Measurements from ENCODE around the gene HSPH1.
"Not testable (repeated sequence)": the region's sequence is repeated elsewhere in the genome, so short reads cannot be mapped to it uniquely, and the experiment has no call there.

HSPH1 gene

DNA sequence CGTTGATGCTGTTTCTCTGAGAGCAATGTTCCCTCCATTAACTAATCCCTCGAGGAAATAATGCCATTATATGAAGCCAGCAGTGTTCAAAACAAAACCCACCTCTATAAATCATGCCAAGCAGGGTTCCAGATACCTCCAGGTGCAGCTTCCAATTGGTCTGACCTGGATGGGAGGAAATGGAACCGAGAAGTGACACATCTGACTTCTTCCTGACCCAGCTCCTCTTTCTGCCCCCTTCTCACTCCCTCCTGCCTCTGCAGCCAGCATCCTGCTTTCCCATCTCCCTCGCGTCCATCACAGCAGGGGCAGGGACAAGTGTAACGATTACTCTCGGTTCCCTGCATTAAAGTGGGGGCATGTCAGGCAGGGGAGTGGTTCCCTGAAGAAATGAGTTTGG, 37.5 kb downstream of the HSPH1 start:
- DNase-seq = no peak

DNA sequence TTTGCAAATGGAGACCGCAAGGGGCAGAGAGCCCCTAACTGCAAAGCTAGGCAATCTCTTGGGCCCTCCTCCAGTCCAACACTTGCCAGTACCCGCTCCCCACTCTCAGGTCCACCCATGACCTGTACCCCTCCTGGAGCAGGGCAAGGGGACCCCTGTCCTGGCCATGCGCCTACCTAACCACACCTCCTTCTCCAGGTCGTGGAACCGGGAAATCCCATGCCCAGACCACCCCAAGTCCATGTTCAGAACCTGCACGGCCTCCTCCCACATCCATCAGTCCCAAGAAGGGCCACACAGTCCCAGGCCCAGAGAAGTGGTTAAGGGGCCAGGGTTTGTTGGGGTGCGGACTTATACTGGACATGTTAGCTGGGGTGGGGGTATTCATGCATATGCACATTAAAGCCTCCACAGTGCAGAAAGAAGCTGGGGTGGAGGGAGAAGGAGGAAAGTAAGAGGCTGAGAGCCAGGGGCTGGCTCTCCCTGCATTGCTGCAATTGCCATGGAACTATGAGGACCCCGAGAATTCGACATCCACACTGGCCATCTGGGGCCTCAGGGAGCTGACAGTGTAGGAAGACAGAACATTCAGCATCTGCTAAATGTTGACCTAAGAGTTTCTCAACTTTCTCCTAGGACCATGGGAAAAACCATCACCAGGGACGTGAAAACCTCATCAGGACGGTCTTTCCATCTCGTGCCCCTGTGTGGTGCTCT, 39.0 kb downstream of the HSPH1 start:
- DNase-seq = no peak

DNA sequence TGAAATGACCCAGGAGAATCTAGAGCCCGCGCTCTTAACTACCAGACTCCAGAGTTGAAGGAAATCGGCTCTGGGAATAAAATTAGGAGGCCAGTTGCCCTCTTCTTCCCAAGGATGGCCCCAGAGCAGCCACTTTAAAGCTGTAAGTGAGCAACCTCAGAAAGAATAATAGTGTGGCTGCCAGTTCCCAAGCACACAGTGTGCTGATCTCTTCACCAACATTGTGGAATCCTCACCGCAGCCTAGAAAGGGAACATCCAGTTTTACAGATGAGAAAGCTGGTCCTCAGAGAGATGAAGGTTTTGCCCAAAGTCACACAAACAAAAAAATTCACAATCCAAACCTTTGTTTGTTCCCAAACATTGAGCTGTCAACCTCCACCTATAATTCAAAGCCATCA, 39.6 kb downstream of the HSPH1 start:
- no peak for DNase-seq

DNA sequence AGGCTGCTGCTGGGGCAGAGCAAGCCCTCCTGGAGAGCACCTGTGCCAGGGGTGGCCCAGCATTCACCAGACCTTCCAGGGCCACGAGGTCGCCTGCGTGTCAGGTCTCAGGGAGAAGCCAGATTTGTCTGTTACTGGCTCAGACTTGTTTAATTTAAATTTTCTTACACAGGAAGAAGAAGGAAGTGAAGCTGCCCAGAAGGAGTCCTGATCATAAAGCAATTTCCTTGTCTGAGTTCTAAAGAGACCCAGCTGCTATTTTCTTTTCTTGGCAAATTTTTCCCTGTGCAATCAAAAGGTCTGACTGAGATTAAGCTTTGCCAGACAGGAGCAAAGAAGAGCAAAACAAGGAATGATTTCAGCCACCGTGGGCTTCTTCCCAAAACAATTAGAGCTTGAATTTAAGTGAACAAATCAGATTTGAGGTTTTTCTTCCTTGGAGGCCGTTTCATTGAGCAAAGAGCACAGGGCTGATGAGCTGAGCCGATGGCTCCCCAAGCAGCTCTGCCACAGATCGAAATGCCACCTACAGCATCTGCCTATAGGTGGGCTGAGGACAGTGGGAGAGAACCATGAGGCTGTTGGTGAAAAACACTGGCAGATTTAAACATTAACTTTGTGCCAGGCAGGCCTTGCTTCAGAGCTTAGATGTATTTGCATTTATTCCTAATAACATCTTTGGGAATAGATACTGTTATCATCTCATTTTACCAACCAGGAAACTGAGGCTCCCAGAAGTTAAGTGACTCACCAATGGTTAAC, 40.1 kb downstream of the HSPH1 start:
- DNase-seq = no peak

GRCh38 chr13:31119966-31120700, 41.6 kb downstream of the HSPH1 start:
- DNase-seq = peak; percentile 12

- DNase-seq = no peak
These were observed 42.2 kb downstream of the HSPH1 start for GRCh38 chr13:31119526-31119925.

DNA sequence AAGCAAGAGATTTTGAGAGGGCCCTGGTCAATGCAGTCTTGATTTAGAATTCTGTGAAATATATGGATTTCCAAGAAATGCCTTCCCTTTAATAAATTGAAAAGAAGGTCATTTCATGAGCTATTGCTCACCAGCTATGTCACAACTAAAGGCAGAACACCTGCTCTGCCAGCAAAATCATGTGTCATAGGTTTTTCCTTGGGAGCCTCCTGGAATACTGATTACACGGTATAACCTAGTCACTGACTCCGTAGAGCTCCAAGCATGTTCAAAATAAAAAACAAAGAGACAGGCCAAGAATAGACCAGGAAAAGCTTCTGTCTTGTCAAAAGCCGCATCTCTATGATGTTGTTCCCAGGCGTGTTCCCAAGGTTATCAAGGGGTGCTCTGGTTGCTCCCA, 45.5 kb downstream of the HSPH1 start:
- DNase-seq = no peak

GRCh38 chr13:31115616-31116015, 46.1 kb downstream of the HSPH1 start:
- no peak for DNase-seq

DNA sequence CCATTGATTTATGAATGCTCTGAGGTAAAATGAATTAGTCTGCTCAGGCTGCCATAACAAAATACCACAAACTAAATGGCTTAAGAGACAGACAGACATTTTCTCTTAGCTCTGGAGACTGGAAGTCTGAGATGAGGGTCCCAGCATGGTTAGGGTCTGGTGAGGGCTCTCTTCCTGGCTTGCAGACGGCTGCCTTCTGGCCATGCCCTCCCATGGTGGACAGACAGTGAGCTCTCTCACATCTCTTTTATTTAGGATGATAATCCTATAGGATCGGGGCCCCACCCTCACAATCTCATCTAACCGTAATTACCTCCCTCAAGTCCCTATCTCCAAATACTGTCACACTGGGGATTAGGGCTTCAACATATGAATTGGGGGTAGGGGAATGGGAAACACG, 47.1 kb downstream of the HSPH1 start:
- DNase-seq = no peak

GRCh38 chr13:31111136-31111535, 50.6 kb downstream of the HSPH1 start:
- no peak for DNase-seq

DNA sequence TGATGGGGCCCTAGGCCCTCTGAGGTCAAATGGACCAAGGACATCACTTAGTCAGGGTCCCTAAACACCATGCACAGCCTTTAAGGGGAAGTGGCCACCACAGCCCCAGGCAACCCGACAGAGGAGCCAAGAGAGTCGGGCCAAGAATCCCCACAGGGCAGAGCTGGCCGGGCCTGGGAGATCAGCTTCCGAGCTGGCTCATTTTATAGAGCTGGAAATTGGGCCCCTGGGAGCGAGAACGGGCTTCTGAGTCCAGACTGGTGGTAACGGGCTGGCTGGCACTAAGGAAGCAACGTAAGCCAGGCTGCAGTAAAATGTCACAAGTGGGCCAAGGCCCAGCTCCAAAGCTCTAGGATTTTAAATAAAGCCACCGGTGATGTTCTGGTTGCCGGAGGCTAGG, 51.1 kb downstream of the HSPH1 start:
- DNase-seq = no peak

DNA sequence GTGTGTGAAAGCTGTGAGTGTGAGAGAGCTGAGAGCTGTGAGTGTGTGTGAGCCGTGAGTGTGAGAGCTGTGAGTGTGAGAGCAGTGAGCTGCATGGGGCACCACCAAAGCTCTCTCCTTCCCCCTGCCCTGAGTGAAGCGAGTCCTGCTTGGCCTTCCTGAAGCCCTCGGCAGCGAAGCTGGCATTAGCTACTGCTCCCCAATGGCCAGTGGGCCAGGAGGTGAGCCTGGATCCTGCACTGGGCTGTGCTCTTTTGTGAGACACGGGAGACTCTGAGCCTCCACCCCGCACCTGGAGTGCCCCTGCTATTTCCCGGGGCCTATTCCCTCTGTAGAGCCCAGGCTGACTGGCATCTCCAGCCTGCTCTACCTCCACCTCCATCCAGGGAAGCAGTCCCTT, 51.5 kb downstream of the HSPH1 start:
- DNase-seq = no peak

DNA sequence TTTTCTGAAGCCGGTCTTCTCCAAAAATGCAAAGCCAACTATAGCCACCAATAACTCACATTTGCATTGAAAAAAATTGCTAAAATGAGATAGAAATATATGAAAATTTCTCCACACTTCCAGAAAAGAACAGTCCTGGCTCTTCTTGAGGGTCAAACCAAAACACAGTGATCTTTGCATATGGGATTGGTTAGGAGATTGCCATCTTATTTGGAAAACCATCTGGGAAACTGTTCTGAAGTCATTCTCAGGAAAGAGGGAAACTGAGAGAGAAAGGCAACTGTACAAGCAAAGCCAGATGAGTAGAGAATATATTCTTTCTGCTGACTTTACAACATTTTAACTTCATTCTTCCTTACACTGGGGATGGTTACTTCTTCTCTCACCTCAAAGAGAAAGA, 54.6 kb downstream of the HSPH1 start:
- no peak for DNase-seq

GRCh38 chr13:31105856-31106255, 55.8 kb downstream of the HSPH1 start:
- no peak for DNase-seq

- no peak for DNase-seq
These were observed 56.5 kb downstream of the HSPH1 start for GRCh38 chr13:31105020-31105795.

GRCh38 chr13:31102905-31103304, 58.8 kb downstream of the HSPH1 start:
- DNase-seq = no peak

DNA sequence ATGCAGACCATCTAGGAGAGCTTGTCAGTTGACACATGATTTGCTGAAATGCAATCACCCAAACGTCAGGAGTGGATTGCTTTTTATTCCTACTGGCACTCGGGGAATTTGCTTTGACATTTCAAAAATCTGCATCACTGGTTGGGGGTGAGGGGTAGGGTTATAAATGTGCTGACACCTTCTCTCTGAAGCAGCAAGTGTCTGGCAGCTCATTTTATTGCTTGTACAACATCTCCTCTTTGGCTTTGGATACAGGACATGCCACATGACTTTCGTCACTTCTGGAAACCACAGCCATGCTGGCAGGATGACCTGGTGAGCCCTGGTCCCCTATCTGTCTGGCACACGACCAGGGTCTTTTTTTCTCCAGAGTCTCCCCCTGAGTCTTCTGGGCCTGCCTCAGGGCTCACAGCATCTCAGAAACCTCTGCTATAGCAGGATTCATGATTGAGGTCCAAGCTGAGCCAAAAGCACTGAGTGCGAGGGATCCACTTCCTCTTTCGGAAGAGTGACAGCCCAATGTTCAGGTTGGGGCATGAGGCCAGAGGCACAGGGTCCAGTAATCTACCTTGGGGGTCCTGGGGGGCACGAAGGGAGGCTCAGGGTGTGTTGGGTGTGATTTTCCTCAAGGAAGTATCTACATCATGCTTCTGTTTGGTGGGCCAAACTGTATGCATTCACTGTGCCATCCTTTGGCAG, 60.1 kb downstream of the HSPH1 start:
- no peak for DNase-seq

DNA sequence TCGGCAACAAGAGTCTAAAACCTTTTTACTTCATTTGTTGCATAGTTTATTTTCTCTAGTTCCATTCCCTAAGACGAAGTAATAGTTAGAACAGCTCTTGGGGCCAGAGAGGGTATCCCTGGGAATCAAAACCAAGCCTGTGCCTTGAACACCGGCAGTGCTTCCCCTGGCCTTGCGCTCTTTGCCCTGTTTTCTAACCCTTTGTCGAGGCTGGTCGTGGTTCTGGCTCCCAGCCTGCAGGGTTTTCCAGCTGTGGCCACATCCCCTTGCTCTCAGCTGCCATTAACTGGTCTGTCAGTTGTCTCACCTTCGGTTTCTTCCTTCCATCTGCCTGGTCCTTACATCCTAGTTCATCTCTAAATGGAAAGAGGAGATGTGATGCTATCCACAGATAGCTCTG, 61.0 kb downstream of the HSPH1 start:
- DNase-seq = no peak

GRCh38 chr13:31097911-31098434, 63.7 kb downstream of the HSPH1 start:
- not testable (repeated sequence) for DNase-seq

DNA sequence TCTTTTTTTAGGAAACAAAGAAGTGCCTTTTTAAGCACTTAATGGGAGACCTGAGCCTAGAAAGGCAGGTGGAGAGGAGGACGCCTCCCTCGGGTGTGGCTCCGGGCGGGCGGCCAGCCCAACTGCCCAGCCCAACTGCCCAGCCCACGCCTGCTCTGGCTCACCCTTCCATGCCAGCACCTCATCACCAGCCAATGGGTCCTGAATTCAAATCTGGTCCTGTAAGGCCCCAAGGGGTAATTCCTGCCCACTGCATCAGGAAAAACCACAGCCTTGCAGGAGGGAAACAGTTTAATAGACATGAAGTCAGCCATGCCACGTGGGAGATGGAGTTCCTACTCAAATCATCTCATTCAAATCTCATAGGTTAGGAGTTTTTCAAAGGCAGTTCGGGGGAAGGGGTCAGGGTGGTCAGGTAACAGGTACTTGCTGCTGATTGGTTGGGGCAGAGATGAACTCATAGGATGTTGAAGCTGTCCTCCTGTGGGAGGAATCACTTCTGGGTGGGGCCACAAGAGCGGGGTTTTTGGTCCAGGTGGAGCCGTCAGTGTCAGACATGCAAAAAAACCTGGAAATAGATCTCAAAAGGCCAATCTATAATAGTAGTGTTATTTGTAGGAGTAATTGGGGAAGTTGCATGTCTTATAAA, 64.9 kb downstream of the HSPH1 start:
- no peak for DNase-seq

- no peak for DNase-seq
These were observed 67.2 kb downstream of the HSPH1 start for GRCh38 chr13:31094331-31095015.
